Tibial nerve (tissue), 4 donors: ENCODE measurements around the gene CERS1. TPM values are rescaled to one million over a fixed set of nuclear protein-coding genes. Genes with fewer than 3 reads are reported as not detected.
A peak's percentile ranks its signal among the peaks of the same experiment; 100 is the strongest.

Experiments
- DNase-seq, 2 donors: peaks; one replicate each; pipeline ENCODE4 v3.0.0-alpha.2; 2019; ENCODE audit warnings: low spot score in 2 of 2
- H3K27ac ChIP-seq, 4 donors: fragments of 200-600 bp; sonication (generic) in 3 of 4; one replicate each; pipeline ENCODE4 v1.5.1; 2017 to 2019; ENCODE audit warnings: mild to moderate bottlenecking in 1 of 4
- H3K27me3 ChIP-seq, 2 donors: fragments of 200-600 bp; sonication (generic) in 1 of 2; one replicate each; pipeline versions ENCODE4 v1.5.1 to v1.6.0; 2017 to 2019
- H3K36me3 ChIP-seq, 3 donors: fragments of 200-600 bp; sonication (generic); one replicate each; pipeline ENCODE4 v1.5.1; 2018 to 2019
- H3K4me1 ChIP-seq, 4 donors: fragments of 200-600 bp; sonication (generic) in 3 of 4; one replicate each; pipeline ENCODE4 v1.5.1; 2017 to 2019
- H3K4me3 ChIP-seq, 4 donors: fragments of 200-600 bp; sonication (generic) in 3 of 4; one replicate each; pipeline ENCODE4 v1.5.1; 2017 to 2019; ENCODE audit warnings: mild to moderate bottlenecking in 1 of 4, moderate library complexity in 1 of 4
- H3K9me3 ChIP-seq, 4 donors: fragments of 200-600 bp; sonication (generic) in 3 of 4; one replicate each; pipeline ENCODE4 v1.5.1; 2017 to 2019
- CTCF ChIP-seq, 5 experiments: fragments of 200-600 bp in 3 of 5; fragments of 450-650 bp in 2 of 5; sonication (generic) in 3 of 5; IDR thresholded peaks; one replicate each; pipeline ENCODE4 v1.5.1; 2016 to 2019; ENCODE audit warnings: antibody characterized with exemption in 5 of 5, mild to moderate bottlenecking in 3 of 5, moderate library complexity in 2 of 5
- EP300 ChIP-seq, 2 donors: sonication (generic); formaldehyde crosslinking; IDR thresholded peaks; one replicate each; pipeline ENCODE4 v1.6.1; 2017; ENCODE audit warnings: antibody characterized with exemption in 2 of 2, mild to moderate bottlenecking in 1 of 2
- POLR2A ChIP-seq, 2 donors: fragments of 450-650 bp; IDR thresholded peaks; one replicate each; pipeline ENCODE4 v1.6.1; 2017; ENCODE audit warnings: antibody characterized with exemption in 2 of 2, mild to moderate bottlenecking in 2 of 2, moderate library complexity in 2 of 2
- WGBS, 2 donors: methylation state at CpG; one replicate each; pipeline ENCODE4 v1.1.5; 2018; 5-methylcytosine and 5-hydroxymethylcytosine counted together
- total RNA-seq, 4 donors: library from RNA; depleted of rRNA; stranded (reverse); fragments of >200 nt; gene quantifications; one replicate each; pipeline ENCODE4 v1.1.0, GENCODE V29; 2016

CERS1 gene
- total RNA-seq, 4 donors from 2014 or later: 7.0 to 14.9 (median 13.4) TPM

DNA sequence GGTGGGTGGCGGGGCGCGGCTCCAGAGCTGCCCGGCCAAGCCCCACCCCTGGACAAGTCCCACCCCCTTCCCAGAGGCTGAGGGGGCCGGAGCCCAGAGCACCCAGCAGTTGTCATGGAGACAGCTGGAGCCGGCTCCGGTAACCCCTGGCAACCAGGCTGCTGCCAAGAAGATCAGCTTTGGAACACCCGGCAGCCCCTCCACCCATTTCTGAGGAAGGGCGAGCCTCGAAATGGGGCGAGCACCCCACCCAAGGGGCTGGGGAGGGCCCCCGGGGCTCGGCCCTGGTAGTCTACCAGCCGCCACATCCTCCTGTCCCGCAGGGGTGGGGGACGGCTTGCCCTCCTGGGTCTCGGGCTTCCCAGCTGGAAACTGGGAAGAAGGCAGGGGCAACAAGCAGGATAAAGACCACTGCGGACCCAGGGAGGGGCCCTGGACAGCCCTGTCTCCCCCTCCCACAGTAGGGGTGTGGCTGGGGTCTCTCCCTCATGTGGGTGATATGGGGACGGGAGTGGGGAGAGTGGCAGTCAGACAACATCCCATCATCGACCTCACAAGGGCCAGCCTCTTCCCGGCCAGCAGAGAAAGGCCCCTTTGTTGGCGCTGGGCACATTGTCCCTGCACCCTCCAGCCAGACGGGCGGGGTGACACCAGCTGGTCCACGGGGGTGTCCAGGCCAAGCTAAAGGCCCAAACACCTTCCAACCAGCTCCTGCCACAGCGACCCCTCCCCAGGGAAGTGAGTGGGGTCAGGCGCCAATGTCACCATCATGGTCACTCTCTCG, 1.5 kb downstream of the CERS1 start:
- Histone ChIP-seq H3K9me3 (no peaks in the 10 kb centered on the region), H3K4me1 (peaks cover 0 to 41% (median 9%) of the 10 kb centered on the region in 4 donors), H3K4me3 (peak overlapping the region; percentile 43 to 67 (median 54)), H3K27me3 (peaks cover 0 to 27% of the 10 kb centered on the region in 2 donors), H3K36me3 (peaks cover 0 to 32% (median under 1%) of the 10 kb centered on the region in 3 donors), H3K27ac (peak overlapping the region; percentile 35 to 93 (median 77))
- TF ChIP-seq POLR2A (IDR thresholded peaks at IDR 0.05): no peak
- peak in 1 of 2 donors; percentile 53 for TF ChIP-seq EP300 (IDR thresholded peaks at IDR 0.05)
- DNase-seq: no peak
- 3 to 4% methylated on average over 14 to 15 of the region's 28 CpGs for WGBS, 2 donors

DNA sequence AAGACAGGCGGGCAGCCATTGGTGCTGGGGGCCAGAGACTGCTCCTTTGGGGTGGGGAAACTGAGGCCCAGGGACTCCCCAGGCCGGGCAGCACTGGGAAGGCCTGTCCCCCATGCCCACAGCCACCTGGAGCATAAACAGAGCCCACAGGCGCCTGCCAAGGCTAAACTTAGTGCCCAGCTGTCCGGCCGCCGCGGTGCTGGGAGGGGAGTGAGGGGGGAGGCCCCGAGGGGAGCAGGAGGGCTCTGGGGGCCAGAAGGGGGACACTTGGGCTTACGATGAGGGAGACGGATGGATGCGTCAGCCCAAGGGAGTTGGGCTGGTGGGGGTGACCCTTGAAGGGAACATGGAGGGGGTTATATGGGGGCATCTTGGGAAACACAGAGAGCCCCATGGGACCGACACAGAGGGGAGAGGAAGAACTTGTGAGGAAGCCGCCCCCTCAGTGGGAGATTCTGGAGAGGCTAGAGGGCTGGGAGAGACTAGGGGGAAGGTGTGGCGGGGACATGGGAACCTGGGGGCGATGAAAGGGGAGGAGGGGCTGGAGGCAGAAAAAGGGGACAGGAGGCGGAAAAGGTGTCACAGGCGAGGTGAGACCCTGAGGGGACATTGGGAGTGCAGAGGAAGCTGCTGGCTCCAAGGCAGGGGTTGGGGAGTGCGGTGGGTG, 2.2 kb downstream of the CERS1 start:
- Histone ChIP-seq H3K27me3 (peaks cover 0 to 27% of the 10 kb centered on the region in 2 donors), H3K4me1 (peaks cover 0 to 40% (median 9%) of the 10 kb centered on the region in 4 donors), H3K27ac (peak overlapping the region in 3 of 4 donors; percentile 66 to 93 (median 88)), H3K9me3 (no peaks in the 10 kb centered on the region), H3K36me3 (peaks cover 0 to 25% (median 0%) of the 10 kb centered on the region in 3 donors), H3K4me3 (peak overlapping the region in 1 of 4 donors; percentile 67)
- TF ChIP-seq EP300 (IDR thresholded peaks at IDR 0.05) (no peak), POLR2A (IDR thresholded peaks at IDR 0.05) (no peak), CTCF (IDR thresholded peaks at IDR 0.05) (no peak)
- WGBS, 2 donors: 45 to 47% methylated on average over 17 to 18 of the region's 18 CpGs
- DNase-seq: no peak

GRCh38 chr19:18889949-18890745, 5.8 kb downstream of the CERS1 start:
- H3K27me3 ChIP-seq: peaks cover 0 to 15% of the 10 kb centered on the region in 2 donors
- H3K4me3 ChIP-seq: no peak overlapping the region
- 87% methylated on average over 10 of the region's 10 CpGs for WGBS, 2 donors
- peaks cover 0 to 40% (median 0%) of the 10 kb centered on the region in 3 donors for H3K36me3 ChIP-seq
- TF ChIP-seq CTCF (IDR thresholded peaks at IDR 0.05) (no peak), POLR2A (IDR thresholded peaks at IDR 0.05) (no peak), EP300 (IDR thresholded peaks at IDR 0.05) (no peak)
- H3K27ac ChIP-seq: no peak overlapping the region
- no peak for DNase-seq
- no peaks in the 10 kb centered on the region for H3K9me3 ChIP-seq
- H3K4me1 ChIP-seq: peaks cover 0 to 18% (median 2%) of the 10 kb centered on the region in 4 donors

GRCh38 chr19:18886972-18887371, 9.0 kb downstream of the CERS1 start:
- peaks cover 0 to 56% (median 0%) of the 10 kb centered on the region in 3 donors for H3K36me3 ChIP-seq
- no peak overlapping the region for H3K27ac ChIP-seq
- H3K4me1 ChIP-seq: no peaks in the 10 kb centered on the region
- WGBS, 2 donors: 90% methylated on average over 4 of the region's 4 CpGs
- H3K9me3 ChIP-seq: no peaks in the 10 kb centered on the region
- H3K4me3 ChIP-seq: no peak overlapping the region
- no peak for DNase-seq
- TF ChIP-seq EP300 (IDR thresholded peaks at IDR 0.05) (no peak), CTCF (IDR thresholded peaks at IDR 0.05) (no peak), POLR2A (IDR thresholded peaks at IDR 0.05) (no peak)
- H3K27me3 ChIP-seq: no peaks in the 10 kb centered on the region

- Histone ChIP-seq H3K36me3 (peaks cover 0 to 65% (median 0%) of the 10 kb centered on the region in 3 donors), H3K9me3 (no peaks in the 10 kb centered on the region), H3K27ac (no peak overlapping the region), H3K4me3 (no peak overlapping the region), H3K4me1 (no peaks in the 10 kb centered on the region), H3K27me3 (no peaks in the 10 kb centered on the region)
- no peak for TF ChIP-seq POLR2A (IDR thresholded peaks at IDR 0.05)
- TF ChIP-seq CTCF (IDR thresholded peaks at IDR 0.05): no peak
- TF ChIP-seq EP300 (IDR thresholded peaks at IDR 0.05): no peak
- DNase-seq: no peak
- WGBS, 2 donors: 83 to 87% methylated on average over 30 of the region's 30 CpGs
These were observed 12.2 kb downstream of the CERS1 start for GRCh38 chr19:18883526-18884304.
